Sigmoid colon (tissue), 7 donors: ENCODE results near the gene GPR108. TPM values are rescaled to one million over a fixed set of nuclear protein-coding genes. Genes with fewer than 3 reads are reported as not detected.

ENCODE experiments used
- DNase-seq: peaks from one replicate; pipeline ENCODE4 v3.0.0-alpha.2; 2019
- H3K27ac ChIP-seq, 4 donors: fragments of 200-600 bp; sonication (generic); one replicate each; pipeline ENCODE4 v1.5.1; 2016 to 2019; ENCODE audit warnings: mild to moderate bottlenecking in 1 of 4
- H3K27me3 ChIP-seq, 3 donors: fragments of 200-600 bp; sonication (generic); one replicate each; pipeline ENCODE4 v1.5.1; 2019; ENCODE audit warnings: mild to moderate bottlenecking in 1 of 3
- H3K36me3 ChIP-seq, 4 donors: fragments of 200-600 bp; sonication (generic); one replicate each; pipeline ENCODE4 v1.5.1; 2016 to 2019
- H3K4me1 ChIP-seq, 4 donors: fragments of 200-600 bp; sonication (generic); one replicate each; pipeline ENCODE4 v1.5.1; 2017 to 2019
- H3K4me3 ChIP-seq, 4 donors: fragments of 200-600 bp; sonication (generic); one replicate each; pipeline ENCODE4 v1.5.1; 2017 to 2019; ENCODE audit warnings: mild to moderate bottlenecking in 2 of 4, moderate library complexity in 1 of 4
- H3K9me3 ChIP-seq, 4 donors: fragments of 200-600 bp in 3 of 4; sonication (generic) in 3 of 4; one replicate each; pipeline versions ENCODE4 v1.5.1 to v1.6.1; 2013 to 2019
- CTCF ChIP-seq, 4 experiments: fragments of 450-650 bp in 3 of 4; fragments of 200-600 bp in 1 of 4; IDR thresholded peaks; one replicate each; pipeline ENCODE4 v1.5.1; 2016 to 2019; ENCODE audit warnings: antibody characterized with exemption in 4 of 4, mild to moderate bottlenecking in 3 of 4, moderate library complexity in 2 of 4
- EP300 ChIP-seq, 4 donors: sonication (generic); formaldehyde crosslinking; IDR thresholded peaks; one replicate each; pipeline ENCODE4 v1.6.1; 2017; ENCODE audit warnings: antibody characterized with exemption in 4 of 4
- POLR2A ChIP-seq, 2 donors: fragments of 450-650 bp; IDR thresholded peaks; one replicate each; pipeline ENCODE4 v1.6.1; 2016; ENCODE audit warnings: antibody characterized with exemption in 2 of 2, mild to moderate bottlenecking in 2 of 2, moderate library complexity in 2 of 2
- POLR2AphosphoS5 ChIP-seq, 4 donors: sonication (generic); formaldehyde crosslinking; IDR thresholded peaks; one replicate each; pipeline ENCODE4 v1.6.1; 2017; ENCODE audit warnings: antibody characterized with exemption in 4 of 4
- WGBS, 2 donors: extraction: QIAGEN DNeasy Blood & Tissue Kit; methylation state at CpG; one replicate each; pipeline ENCODE4 v1.1.7; 2013; 5-methylcytosine and 5-hydroxymethylcytosine counted together
- intact Hi-C: fragments of 100-400 bp; cut with DNase I; formaldehyde crosslinking; loops from one replicate; pipeline ENCODE4 v1.15.1; 2023
- polyA plus RNA-seq, 3 donors: library from polyadenylated mRNA; stranded (reverse); fragments of 200-250 nt; gene quantifications; one replicate each; pipeline ENCODE4 v1.2.3, GENCODE V29; 2013
- total RNA-seq, 4 donors: library from RNA; depleted of rRNA; stranded (reverse); fragments of >200 nt; gene quantifications; one replicate each; pipeline ENCODE4 v1.1.0, GENCODE V29; 2016
- donor health status: healthy with polysubstance abuse.
- donor health status: Bipolar disorder and iron deficiency.
- donor health status: healthy.

Gene GPR108
- total and polyA plus RNA-seq, 7 donors: 39.0 to 91.1 (median 57.8) TPM

GRCh38 chr19:6754653-6755463, 17.5 kb upstream of the GPR108 start:
- peaks cover 8 to 27% (median 22%) of the 10 kb centered on the region in 4 donors for H3K36me3 ChIP-seq
- no peak for TF ChIP-seq CTCF (IDR thresholded peaks at IDR 0.05)
- no peaks in the 10 kb centered on the region for H3K27me3 ChIP-seq
- H3K4me3 ChIP-seq: no peak overlapping the region
- H3K9me3 ChIP-seq: no peaks in the 10 kb centered on the region
- H3K4me1 ChIP-seq: peaks cover 0 to 16% (median 14%) of the 10 kb centered on the region in 4 donors
- WGBS, 2 donors: 89 to 92% methylated on average over 23 of the region's 23 CpGs
- intact Hi-C loops: loop anchor here (5.0 kb wide), 1 partner anchor 107 kb away; no protein-coding TSS in a partner anchor
- no peak overlapping the region for H3K27ac ChIP-seq
- no peak for DNase-seq

GRCh38 chr19:6754136-6754535, 16.8 kb upstream of the GPR108 start:
- Histone ChIP-seq H3K36me3 (peaks cover 10 to 34% (median 29%) of the 10 kb centered on the region in 4 donors), H3K4me3 (peak overlapping the region in 1 of 4 donors; percentile 42), H3K27ac (peak overlapping the region in 1 of 4 donors; percentile 67), H3K4me1 (peaks cover 0 to 16% (median 14%) of the 10 kb centered on the region in 4 donors), H3K27me3 (no peaks in the 10 kb centered on the region), H3K9me3 (no peaks in the 10 kb centered on the region)
- intact Hi-C loops: loop anchor here (5.0 kb wide), 1 partner anchor 108 kb away; no protein-coding TSS in a partner anchor
- TF ChIP-seq POLR2AphosphoS5 (IDR thresholded peaks at IDR 0.05): no peak
- no peak for TF ChIP-seq EP300 (IDR thresholded peaks at IDR 0.05)
- no peak for TF ChIP-seq POLR2A (IDR thresholded peaks at IDR 0.05)
- no peak for TF ChIP-seq CTCF (IDR thresholded peaks at IDR 0.05)
- DNase-seq: no peak
- 96 to 97% methylated on average over 22 of the region's 22 CpGs for WGBS, 2 donors

- TF ChIP-seq EP300 (IDR thresholded peaks at IDR 0.05): no peak
- TF ChIP-seq POLR2A (IDR thresholded peaks at IDR 0.05): peak in 1 of 2 donors; percentile 21
- peak; percentile 18 to 48 (median 34) for TF ChIP-seq CTCF (IDR thresholded peaks at IDR 0.05)
- TF ChIP-seq POLR2AphosphoS5 (IDR thresholded peaks at IDR 0.05): peak in 3 of 4 donors; percentile 19 to 40 (median 22)
- H3K4me1 ChIP-seq: peaks cover 0 to 16% (median 14%) of the 10 kb centered on the region in 4 donors
- peaks cover 10 to 41% (median 35%) of the 10 kb centered on the region in 4 donors for H3K36me3 ChIP-seq
- intact Hi-C loops: loop anchor here (5.0 kb wide), 1 partner anchor 109 kb away; no protein-coding TSS in a partner anchor
- DNase-seq: peak; percentile 92
- H3K27ac ChIP-seq: peak overlapping the region; percentile 67 to 77 (median 71)
- H3K27me3 ChIP-seq: no peaks in the 10 kb centered on the region
- H3K9me3 ChIP-seq: no peaks in the 10 kb centered on the region
- WGBS, 2 donors: 2 to 8% methylated on average over 50 of the region's 50 CpGs
- H3K4me3 ChIP-seq: peak overlapping the region; percentile 9 to 49 (median 40)
These were observed 16.0 kb upstream of the GPR108 start for GRCh38 chr19:6753178-6754031.

- Histone ChIP-seq H3K4me3 (peak overlapping the region in 3 of 4 donors; percentile 38 to 49 (median 42)), H3K4me1 (peaks cover 0 to 16% (median 14%) of the 10 kb centered on the region in 4 donors), H3K36me3 (peaks cover 10 to 50% (median 42%) of the 10 kb centered on the region in 4 donors), H3K27ac (peak overlapping the region; percentile 67 to 77 (median 71)), H3K9me3 (no peaks in the 10 kb centered on the region), H3K27me3 (no peaks in the 10 kb centered on the region)
- DNase-seq: no peak
- TF ChIP-seq POLR2AphosphoS5 (IDR thresholded peaks at IDR 0.05) (no peak), CTCF (IDR thresholded peaks at IDR 0.05) (no peak), POLR2A (IDR thresholded peaks at IDR 0.05) (no peak), EP300 (IDR thresholded peaks at IDR 0.05) (no peak)
- intact Hi-C loops: loop anchor here (5.0 kb wide), 1 partner anchor 110 kb away; no protein-coding TSS in a partner anchor
- WGBS, 2 donors: 18 to 61% methylated on average over 50 of the region's 50 CpGs
These were observed 15.1 kb upstream of the GPR108 start for GRCh38 chr19:6752256-6753177.
